ENCODE data around the gene SEM1.
"Not testable (repeated sequence)": the region's sequence is repeated elsewhere in the genome, so short reads cannot be mapped to it uniquely, and the experiment has no call there.

The SEM1 gene

DNA sequence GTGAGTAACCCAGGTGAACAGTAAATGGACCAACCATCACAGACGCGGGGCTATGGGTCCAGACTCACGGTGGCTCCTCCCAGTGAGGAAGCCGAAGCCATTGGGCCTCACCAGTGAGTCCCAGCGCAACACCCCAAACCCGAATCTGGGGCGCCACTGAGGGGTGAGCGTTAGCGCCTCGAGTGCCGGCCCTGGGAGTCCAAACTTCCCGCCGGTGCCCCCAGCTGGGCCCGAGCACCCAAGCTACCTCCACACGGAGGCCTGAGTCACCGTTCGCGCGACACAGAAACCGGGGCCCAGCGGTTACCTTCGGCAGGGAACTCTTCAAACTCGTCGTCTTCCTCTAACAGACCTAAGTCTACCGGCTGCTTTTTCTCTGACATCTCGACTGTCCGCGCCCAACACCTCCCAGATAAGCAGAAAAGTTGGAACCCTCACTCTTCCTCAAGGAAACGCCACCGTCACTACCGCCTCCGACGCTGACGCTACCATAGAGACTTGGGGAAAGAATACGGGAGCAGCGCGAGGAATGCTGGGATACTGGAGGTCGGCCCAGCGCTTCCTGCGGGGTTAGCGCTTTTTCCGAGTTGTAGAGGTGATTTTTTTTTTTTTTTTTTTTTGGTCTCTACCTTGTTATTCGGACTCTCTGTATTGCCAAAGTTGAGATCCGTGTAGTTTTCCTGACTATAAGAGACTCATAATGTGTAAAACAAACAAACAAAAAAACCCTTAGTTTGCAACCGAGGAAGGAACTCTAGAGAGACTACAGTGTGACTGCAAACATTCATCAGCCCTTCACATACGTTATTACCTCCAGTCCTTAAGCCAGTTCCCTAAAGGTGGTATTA, at the start of gene SEM1:
Gene SEM1 (minus strand): TSS at position 466 of the 848 bp plus-strand sequence. CDS start 83 bp downstream, at position 383.
- peak; percentile 71 to 76 for DNase-seq

DNA sequence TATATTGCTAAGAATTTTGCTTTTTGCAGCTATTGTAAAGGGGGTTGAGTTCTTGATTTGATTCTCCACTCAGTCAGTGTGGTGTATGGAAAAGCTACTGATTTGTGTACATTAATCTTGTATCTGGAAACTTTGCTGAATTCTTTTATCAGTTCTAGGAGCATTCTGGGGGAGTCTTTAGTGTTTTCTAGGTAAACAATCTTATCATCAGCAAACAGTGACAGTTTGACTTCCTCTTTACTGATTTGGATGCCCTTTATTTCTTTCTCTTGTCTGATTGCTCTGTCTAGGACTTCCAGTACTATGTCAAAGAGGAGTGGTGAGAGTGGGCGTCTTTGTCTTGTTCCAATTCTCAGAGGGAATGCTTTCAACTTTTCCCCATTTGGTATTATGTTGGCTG, 48.2 kb upstream of the SEM1 start:
- DNase-seq, result not testable (repeated sequence)

- no peak for DNase-seq
Observed at GRCh38 chr7:96747418-96747940, 37.8 kb upstream of the SEM1 start.

GRCh38 chr7:96740130-96740529, 30.5 kb upstream of the SEM1 start:
- no peak for DNase-seq

DNA sequence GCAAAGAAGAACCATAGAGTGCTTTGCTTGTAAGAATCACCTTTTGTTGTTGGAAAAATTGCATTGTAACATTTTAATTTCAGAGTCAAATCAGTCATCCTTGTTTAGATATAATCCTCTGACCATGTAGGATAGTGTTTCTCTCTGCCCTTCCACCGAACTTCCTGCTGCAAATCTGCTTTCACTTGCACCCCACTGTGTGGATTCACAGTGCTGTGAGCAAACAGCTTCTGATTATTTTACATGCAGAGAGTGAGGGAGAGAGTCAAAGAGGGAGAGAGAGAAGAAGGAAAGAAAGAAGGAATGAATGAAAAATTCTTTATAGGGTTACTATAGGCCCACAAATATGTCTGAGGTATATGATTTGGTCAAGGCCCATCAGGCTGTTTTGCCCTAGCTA, 30.0 kb upstream of the SEM1 start:
- DNase-seq, result no peak

DNA sequence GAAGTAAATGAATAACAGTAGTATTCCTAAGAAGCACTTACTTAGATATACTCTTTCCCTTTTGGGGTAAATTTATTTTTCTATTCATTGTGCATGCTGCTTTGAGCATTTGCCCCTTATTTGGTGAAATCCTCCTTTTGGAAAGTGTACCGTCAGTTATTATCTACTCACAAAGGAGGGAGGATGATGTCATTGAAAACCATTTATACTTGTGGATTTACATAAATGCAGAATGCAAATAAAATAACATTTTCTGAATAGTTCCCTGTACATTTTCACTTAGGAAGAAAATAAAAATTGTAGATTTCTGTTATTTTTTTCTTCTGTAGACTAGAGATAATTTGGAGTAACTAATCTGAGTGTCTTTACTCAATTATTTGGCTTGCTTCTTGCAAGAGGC, 29.5 kb upstream of the SEM1 start:
- no peak for DNase-seq

- DNase-seq, result no peak
Observed at GRCh38 chr7:96738705-96739104, 29.1 kb upstream of the SEM1 start.

- no peak for DNase-seq
Observed at GRCh38 chr7:96737545-96738050, 28.0 kb upstream of the SEM1 start.

DNA sequence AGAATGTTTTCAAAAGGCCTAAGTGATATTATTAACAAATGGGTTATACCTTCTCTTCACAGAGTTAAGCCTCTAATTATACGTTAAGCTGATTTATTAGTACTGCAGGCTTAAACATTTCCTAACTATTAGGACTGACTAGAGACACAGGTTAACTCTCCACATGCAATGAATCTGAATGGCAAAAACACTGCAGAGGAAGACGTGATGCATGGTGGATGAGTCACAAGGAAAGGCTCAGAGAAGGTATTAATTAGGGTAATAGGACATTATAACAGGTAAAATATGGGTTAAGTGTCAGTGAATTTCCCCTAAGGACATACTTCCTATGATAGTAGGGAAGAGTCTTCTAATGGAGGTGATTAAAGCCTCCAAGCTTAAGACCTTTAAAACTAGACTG, 24.7 kb upstream of the SEM1 start:
- no peak for DNase-seq

- no peak for DNase-seq
Observed at GRCh38 chr7:96729820-96730219, 20.2 kb upstream of the SEM1 start.

- no peak for DNase-seq
Observed at GRCh38 chr7:96728139-96728538, 18.5 kb upstream of the SEM1 start.

DNA sequence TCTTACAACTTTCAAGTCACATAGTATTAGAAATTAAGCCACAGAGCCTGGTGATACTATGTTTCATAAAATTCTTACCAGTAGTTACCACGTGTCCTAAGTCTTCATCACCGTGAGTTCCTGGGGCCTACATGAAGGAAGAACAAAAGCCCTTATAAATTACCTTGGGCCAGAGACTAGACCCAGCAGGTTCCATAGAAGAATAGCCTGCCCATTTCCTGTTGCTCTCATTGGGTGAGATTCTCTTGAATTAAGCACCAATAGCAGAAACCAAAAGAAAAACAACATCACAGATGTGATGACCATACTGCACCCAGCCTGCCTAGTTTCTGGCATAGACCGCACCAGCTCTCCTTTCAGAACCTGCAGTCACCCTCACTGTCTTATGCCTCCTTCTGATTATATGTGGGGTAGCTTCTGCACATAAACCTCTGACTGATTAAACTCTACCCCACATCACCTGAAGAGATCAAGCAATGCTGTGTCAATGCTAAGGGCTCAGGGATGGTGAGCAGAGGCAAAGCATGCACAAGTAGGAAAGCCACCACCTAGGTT, 18.0 kb upstream of the SEM1 start:
- no peak for DNase-seq

DNA sequence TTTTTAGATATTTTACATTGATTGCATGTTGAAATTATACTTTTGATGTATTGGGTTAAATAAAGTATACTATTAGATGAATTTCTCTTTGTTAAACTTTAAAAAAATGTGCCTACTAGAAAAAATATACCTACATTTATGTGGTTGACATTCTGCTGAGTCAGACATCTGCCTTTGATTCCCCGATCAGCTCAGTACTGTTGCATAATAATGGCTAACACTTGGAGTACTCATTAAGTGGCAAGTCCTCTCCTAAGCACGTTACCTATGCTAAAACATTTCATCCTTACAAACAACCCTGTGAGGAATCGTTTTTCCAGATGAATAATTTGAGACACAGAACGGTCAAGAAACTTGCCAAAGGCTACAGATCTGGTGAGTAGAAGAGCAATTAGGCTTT, 14.0 kb upstream of the SEM1 start:
- DNase-seq, result no peak

GRCh38 chr7:96722928-96723327, 13.3 kb upstream of the SEM1 start:
- DNase-seq, result not testable (repeated sequence)

- DNase-seq, result no peak
Observed at GRCh38 chr7:96720843-96721242, 11.2 kb upstream of the SEM1 start.

- DNase-seq, result no peak
Observed at GRCh38 chr7:96719164-96719563, 9.5 kb upstream of the SEM1 start.

DNA sequence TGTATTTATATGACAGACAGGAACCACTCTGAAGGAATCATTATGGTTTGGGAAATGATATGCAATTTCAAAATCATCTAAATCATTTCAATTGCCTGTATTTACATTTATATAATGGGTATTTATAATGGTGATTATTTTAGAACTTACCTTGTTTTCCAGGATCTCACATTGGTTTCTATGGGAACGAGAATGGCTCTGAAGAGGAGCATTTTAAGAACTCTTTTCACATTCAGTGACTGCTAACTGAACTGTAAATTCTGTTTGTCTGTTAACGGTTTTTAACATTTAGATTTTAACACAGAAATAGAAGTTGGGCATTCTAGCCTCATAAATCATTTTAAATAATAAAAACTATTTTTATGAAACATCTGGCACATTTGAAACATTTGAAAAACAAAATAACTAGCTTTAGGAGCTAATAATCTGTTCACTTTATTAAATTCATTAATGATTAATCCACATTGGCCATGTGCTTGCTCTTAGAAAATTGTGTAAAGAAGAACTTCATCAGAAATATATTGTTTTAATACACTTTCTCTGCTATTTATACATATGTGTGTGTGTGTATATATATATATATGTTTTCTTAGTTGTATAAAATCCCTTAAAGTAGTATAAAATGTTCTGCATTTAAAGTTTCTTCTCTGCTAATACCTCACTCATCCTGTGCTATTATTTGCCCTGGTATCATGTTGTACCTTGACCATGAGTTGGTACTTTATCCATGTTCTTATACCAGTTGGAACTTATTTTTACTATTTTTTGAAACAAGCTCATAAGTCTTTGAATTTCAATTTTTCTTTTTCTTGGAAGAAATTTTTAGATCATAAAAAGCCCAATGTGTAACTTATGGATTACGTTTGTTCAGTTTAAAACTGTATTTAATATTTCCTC, 8.7 kb upstream of the SEM1 start:
- DNase-seq, result no peak

DNA sequence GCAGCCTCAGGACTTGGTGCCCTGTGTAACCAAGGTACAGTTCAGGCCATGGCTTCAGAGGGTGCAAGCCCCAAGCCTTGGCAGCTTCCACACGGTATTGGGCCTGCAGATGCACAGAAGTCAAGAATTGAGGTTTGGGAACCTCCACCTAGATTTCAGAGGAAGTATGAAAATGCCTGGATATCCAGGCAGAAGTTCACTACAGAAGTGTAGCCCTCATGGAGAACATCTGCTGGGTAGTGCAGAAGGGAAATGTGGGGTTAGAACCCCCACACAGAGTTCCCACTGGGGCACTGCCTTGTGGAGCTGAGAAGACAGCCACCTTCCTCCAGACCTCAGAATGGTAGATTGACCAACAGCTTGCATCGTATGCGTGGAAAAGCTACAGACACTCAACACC, 3.4 kb upstream of the SEM1 start:
- DNase-seq, result no peak

- no peak for DNase-seq
Observed at GRCh38 chr7:96710544-96710943, 898 bp upstream of the SEM1 start.

GRCh38 chr7:96708872-96709271, 774 bp downstream of the SEM1 start:
- DNase-seq, result no peak

DNA sequence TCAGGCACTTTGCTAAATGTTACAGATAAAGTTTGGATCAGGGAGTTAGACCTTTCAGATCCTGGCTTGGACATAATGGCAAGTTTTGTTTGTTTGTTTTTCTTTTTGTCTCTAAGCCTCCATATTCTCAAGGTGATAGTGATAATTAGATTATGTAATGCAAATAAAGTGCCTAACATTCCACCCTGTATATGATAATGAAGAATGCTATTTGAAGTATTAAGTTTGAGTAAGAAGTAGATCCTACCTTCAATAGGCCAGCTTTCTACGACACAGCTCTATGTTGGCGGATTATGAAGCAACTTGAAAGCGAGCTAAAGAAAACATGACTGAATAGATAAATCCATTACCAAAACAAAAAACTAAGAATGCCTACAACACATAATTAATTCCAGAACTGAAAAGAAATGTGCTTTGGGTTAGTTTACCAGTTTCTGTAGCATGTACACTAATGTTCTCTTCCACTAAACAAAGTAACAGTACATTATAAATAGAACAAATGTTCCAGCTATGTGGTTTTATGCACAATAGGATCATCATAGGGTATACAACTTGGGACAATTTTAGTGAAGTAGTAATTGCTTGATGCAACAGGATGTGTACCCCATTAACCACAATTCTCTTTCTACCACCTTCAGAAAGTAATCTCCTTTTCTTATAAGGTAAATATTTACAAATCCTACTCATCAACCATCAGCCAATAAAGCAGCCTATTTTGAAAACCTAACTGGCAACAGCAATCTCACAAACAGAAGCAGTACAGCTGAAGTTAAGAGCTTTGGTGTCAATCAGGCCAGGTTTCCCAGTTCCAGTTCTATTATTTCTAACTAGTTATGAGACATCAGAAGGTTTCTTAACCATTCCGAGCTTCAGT, 1.5 kb downstream of the SEM1 start:
- DNase-seq, result no peak

DNA sequence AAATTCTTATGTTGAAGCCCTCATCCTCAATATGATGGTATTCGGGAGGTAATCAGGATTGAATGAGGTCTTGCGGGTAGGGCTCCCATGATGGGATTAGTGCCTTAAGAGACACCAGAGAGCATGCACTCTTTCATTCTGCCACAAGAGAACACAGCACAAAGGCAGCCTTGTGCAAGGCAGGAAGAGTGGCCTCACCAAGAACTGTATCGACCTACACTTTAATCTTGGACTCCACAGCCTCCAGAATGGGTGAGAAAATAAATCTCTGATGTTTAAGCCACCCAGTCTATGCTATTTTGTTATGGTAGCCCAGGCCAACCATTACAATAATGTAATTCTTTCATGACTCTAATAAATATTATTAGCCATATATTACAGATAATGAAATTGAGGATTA, 8.4 kb downstream of the SEM1 start:
- DNase-seq, result no peak
